HG03196 (cell line): ENCODE results near the gene CDH26.

ENCODE experiments used
- ATAC-seq: cut with Tn5 transposase; IDR thresholded peaks from one replicate; pipeline ENCODE4 v1.9.1; 2021; ENCODE audit not compliant: unreplicated experiment

Gene CDH26

DNA sequence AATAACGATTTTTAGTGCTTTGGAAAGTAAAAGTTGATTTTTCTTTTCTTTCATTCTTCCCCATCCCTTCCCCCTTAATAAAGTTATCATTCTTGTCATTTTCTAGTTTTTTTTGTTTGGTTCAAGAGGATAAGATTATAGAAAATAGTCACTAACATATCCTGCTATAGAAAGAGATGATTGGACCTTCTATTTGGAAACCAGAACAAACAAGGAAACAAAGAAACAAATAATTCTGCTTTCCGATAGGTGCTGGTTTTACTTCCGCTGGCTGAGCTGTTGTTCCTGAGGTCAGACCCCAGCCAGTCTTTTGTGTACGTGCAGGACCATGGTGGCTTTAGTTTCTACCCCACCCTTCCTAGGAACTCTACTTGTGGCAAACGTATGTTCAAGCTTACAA, at the start of gene CDH26:
TSS of gene CDH26 (plus strand) at position 301 of the 400 bp plus-strand sequence. CDS start 304 bp downstream, outside the sequence.
- no peak for ATAC-seq

DNA sequence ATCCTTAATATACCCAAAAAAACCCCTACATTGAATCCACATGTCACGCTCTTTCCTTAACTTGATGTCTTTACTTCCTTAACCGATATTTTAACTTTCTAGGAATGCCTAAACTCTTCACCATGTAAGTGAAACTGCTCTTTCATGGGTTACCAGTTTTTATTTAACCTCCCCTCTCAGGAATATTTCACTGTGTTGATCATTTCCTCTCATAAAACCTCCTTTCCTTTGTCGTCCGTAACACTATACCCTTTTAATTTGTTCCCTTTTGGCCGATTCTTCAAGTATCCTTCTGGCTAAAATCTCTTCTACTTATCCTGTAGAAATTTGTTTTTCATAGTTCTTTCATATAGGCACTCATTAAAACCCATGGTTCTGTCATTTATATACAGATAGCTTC, 49.4 kb upstream of the CDH26 start:
- ATAC-seq = no peak

DNA sequence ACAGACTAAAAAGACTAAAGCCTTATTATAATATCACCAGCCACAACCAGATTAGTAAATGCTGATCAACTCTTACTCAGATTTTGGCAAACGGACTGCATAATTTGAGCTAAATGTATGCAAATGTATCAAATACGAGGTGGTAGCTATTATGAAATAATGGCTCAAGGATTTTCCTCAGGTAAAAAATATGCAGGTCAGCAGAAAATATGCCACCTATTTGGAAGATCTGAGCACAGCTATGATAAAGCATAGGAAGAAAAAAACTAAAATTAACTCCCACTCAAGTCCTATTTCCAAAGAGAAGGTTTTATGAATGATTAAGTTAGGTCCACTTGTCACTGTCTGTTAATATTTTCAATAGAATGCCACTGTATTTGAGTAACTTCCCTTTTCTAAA, 47.2 kb upstream of the CDH26 start:
- ATAC-seq = no peak

DNA sequence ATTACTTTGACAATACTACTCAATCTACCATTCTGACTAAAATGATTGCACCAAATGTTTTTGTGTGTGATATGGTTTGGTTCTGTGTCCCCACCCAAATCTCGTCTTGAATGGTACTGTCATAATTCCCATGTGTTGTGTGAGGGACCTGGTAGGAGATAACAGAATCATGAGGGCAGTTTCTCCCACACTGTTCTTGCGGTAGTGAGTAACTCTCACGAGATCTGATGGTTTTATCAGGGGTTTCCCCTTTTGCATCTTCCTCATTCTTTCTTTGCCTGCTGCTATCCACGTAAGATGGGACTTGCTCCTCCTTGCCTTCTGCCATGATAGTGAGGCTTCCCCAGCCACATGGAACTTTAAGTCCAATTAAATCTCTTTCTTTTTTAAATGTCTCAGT, 45.6 kb upstream of the CDH26 start:
- no peak for ATAC-seq

DNA sequence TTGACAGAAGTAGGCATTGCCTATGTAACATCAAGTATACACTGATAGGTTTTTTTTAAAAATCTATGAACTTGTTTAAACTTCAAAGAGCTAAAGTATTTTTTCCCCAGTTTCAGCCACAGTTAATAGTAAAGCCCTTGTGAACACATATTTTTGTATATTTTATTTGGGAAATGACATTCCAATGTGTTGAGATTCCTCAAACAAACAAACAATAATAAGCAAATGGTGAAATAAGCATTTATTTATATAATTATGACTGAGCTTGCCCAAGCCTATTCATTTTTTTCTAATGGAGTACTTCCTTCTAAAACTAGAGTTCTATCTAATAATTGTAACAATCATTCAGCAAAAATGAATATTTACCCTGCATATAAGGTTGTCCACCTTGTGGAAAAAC, 37.3 kb upstream of the CDH26 start:
- ATAC-seq = no peak

DNA sequence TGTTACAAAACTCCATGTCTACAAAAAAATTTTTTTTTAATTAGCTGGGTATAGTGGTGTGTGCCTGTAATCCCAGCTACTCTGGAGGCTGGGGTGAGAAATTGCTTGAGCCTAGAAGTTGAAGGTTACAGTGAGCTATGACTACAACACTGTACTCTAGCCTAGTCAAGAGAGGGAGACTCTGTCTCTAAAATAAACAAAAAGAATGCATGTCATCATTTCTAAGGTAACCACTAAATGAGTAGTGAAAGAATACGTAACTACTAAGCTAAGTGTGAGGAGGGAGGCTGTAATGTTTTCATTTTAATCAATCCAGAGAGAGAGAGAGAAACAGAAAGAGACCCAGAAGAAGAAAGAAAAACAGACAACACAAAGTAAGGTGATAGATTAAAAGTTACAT, 34.7 kb upstream of the CDH26 start:
- ATAC-seq = no peak

DNA sequence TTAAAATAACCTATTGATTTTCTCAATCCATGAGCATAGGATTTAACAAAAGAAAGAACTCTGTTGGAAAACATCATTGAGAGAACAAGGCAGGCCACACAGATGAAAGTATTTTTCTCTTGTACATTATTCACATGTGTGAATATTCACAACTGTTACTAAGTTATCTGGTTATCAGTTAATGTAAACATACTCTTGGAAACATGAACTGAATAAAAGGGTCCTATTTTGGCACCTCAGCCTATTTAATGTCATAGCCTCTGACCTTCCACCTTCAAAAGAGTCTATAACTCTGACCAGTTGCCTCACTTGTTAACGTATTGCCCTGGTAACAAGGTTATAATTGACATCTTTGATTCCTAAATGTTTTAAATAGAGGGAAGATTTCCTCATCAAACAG, 32.9 kb upstream of the CDH26 start:
- ATAC-seq = no peak

DNA sequence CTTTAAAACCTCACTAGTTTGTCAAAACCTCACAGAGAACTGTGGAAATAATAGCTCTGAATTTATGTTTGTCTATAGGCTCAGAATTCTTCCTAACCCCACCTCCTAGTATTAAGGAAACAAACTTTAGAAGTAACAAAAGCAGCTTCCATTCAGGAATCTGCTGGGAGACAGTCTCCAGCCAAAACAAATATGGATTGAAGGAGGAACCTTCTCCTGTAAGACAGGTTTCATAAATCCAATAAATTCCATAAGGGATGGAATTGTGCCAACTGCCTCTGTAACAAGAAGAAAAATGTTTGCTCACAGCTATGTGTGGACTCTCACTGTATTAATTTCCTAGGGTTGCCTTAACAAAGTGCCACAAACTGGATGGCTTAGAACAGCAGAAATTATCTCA, 32.3 kb upstream of the CDH26 start:
- no peak for ATAC-seq

DNA sequence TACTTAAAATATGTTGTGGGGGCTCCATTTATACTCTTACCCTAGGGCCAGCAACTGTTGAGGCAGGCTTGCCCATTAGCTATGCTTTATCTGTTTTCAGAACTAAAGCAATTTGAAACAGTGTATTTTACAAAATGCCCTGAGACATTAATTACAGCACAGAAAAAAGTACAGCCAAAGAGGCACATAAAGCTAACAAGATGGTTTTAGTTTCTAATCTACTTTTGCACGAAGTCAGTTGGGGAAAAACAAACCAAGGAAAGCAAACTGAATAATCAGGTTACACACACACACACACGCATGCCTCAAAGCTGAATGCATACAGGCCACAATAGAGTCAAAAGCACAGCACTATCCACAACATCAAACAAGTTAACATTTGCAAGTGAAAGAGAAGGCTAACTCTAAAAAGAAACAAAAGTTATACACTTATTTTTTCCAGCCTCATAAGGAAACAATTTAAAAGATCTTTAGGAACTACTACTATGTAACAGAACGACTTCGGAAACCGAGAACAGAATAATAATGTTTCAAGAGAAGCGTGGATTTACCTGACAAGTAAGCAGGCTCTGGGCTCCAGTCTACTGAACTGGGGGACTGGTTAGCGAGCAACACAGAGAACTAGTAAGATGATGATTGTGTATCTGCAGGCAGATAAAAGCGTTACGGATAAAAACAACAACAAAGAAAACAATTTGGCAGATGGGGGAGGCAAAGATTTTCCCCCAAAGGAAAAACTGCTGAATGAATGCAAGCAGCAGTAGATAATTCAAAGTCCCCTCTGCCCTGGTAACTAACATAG, 26.5 kb upstream of the CDH26 start:
- ATAC-seq = no peak

DNA sequence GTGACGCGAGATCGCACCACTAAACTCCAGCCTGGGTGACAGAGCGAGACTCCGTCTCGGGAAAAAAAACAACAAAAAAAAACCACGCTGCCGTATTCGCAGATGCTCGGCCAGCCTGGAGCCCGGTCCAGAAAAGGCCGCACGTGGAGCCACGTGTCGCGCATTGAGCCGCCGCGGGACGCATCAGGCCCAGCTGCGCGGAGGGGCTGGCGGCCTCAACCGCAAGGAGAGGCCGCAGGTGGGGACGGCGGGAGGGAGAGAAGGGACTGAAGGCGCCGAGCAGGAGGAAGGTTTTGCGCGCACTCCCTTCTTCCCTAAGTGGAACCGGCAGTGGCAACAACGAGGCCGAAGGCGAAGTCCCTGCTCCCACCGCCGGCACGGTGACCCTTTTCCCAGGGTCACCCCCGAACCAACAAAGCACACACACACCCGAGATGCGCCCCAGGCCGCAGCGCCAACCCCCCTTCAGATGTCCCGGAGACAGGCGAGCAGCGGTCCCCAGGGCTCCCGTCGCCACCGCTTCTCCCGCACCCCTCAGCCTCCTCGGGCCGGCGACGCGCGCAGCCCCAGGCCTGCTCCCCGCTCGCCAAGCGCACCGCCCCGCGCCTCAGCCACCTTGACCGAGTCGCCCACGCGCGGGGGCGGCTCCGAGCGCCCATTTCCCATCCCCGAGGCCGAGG, 25.5 kb upstream of the CDH26 start:
- no peak for ATAC-seq

DNA sequence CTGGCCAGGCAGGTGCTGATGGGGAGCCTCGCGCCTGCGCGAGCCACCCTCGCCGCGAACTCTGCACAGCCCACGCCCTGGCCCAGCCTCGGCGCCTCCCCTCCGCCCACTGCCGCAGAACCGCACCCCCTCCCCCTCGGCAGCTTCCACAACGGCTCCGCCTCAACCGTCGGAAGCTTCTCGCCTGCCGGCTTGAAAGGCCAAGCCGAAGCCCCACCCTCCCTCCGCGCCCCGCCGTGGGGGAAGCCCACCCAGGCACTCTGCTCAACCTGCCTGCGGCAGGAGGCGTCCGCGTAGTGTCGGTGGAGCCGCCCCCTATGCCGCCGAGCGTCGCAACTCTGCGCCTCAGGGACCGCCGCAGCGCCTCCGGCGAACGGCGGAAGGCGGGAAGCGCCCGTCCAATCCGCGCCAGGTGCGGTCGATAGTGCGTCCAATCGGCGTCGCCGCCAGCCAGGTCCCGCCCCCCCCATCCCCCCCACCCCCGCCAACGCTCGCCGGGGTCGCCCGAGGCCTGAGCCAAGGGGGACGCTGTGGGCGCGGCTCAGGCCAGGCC, 24.9 kb upstream of the CDH26 start, which contains the start of gene SYCP2:
TSS of gene SYCP2 (minus strand) at position 342 of the 553 bp plus-strand sequence. CDS start 11,224 bp downstream, outside the sequence.
- no peak for ATAC-seq

DNA sequence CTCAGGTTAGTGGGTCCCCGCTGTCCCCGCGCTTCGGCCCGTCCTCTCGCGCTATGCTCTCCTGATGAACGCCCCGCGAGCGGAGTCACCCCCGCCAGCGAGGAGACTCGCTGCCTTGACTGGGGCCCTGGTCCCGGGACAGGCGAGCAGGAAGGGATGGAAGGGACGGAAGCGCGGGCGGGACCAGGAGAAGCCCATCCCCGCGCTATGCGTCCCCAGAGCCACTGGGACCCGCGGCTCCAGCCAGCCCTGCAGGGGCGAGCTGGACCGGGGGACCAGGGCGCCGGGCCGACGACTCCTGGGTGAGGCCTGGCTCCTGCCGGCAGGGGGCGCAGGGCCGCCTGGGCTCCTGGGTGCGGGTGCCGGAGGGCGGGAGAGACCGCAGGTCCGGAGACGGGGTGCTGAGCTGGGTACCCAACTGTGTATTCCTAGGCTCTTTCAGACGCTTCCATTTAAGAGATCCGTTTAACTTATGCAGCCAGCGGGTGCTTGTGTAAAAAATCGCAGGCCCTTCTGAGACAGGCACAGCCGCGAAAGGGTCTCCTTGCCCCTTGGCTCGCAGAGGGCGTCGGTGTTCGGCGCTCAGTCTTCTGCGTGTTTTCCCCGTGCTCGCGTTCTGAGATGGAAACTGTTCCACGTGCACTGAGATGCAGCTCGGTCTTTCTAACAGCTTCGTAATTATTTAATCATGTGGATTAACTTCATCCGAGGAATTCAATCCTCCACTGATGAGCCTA, 24.2 kb upstream of the CDH26 start:
- ATAC-seq = peak; percentile 82

DNA sequence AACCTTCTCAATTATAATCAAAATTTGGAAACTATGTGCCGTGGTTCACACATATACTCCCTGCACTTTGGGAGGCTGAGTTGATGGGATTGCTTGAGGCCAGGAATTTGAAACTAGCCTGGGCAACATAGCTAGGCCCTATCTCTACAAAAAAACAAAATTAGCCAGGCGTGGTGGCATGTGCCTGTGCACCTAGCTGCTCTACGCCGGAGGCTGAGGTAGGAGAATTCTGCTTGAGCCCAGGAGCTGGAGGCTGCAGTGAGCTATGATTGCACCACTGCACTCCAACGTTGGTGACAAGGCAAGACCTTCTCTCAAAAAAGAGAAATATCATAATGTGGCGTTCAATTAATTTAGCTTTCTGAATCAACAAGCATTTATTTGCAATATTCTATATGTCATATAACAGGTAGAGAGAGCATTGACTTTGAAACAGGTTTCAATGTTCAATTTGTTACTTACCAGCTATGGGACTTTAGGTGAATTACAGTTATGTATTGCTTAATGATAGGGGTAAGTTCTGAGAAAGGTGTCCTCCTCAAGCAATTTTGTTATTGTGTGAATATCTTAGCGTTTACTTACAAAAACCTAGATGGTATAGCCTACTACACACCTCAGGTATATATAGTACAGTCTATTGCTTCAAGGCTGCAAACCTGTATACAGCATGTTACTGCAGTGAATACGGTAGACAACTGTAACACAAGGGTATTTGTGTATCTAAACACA, 22.6 kb upstream of the CDH26 start:
- ATAC-seq = no peak

DNA sequence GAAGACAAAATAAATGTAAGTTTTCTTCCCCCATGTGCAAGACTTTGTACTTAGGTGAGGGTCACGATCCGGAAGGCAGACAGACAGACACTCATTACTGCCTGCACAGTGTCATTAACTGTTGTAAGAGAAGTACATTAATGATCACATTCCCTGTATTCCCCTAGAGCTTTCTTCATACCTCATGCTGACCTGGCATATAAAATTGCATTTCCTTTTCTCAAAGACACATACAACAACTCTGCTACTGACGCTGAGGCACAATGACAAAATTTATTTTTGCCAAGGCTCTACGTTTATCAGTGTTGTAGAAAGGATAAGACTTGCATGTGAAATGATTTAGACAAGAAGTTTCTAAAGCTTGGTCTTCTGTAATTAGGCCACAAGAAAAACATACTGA, 21.8 kb upstream of the CDH26 start:
- ATAC-seq = no peak

DNA sequence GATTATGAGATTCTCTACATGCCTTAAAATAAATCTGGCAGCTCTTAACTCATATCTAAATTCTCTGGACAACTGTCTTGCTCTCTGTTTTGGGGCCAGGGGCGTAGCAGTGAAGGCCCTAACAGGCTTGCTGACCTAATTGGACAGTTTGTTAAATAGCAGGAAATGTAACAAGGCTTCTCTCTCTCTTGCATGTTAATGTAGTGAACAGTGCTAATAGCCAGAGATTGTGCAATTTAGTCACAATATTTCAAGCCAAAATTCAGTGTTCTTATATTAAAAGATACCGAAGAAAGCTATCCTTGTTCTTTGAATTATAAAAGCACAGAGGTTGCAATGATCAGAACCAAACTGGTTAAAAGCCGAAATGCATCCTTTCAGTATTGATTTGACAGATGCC, 21.1 kb upstream of the CDH26 start:
- ATAC-seq = no peak

DNA sequence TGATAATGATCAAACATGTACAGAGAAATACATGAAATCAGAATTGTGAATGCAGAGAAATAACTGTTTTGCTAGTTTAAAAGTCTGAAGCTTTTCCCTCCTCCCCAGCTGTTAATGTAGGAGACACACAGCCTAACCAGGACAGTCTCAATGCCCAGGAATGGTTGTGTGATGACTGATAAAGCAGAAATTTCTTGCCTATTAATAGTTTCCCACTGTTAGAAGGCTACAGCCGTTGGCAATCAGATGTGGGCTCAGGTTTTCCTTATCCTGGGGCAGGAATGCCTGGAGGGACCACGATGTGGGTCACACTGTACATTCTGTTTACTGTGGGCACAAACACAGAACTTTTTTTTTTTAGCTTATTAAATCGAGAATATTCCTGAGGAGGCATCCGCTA, 20.0 kb upstream of the CDH26 start:
- ATAC-seq = no peak

DNA sequence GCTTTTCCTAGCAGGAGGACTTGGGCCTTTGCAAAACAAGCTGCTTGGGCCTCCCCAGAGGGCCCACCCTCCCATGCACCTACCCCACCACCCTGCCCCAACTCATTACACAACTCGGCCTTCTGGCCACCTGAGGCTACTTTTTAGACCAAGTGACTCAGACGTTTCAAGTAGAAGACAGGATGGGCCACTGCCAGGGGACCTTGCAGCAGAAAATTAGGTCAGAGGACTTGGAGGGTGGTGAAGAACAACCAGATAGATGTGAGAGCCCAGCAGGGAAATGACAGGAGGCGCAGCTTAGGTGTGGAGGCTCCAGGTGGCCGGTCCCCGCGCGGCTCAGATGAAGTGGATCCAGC, 19.5 kb upstream of the CDH26 start:
- ATAC-seq = no peak

DNA sequence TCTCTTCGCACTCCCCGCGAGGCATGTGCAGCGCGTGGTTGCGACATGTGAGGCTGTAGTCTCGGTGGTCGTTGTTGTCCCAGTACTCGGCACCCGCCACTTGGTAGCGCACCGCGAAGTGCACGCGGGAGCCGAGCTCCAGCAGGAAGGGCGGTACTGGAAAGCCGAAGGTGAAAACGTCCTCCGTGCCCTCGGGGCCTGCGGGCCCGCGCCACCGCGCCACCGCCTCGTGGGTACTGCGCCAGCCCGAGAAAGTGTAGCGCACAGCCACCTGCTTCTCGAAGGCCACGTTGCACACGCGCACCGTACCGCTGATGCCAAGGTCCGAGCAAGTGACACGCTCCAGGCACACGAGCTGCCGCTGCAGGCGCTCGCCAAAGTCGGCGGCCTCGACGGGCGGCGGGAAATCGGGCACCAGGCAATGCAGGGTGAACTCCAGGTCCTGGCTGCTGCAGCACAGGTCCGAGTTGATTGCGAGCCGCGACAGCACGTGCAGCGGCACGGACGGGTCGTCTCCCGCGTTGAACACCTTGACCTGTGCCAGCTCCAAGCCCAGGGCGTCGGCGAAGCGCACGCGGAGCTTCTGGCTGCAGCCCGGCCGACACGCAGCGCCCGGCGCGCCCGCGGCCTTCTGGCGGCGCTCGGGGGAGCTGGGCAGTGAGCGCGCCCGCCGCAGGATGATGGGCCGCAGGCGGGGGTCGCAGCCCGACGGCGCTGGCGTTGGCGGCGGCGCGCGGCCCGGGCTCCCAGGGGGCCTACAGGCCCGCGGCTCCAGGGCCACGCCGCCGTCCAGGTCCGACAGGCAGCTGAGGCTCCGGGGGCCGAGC, 19.0 kb upstream of the CDH26 start:
- peak; percentile 26 for ATAC-seq

DNA sequence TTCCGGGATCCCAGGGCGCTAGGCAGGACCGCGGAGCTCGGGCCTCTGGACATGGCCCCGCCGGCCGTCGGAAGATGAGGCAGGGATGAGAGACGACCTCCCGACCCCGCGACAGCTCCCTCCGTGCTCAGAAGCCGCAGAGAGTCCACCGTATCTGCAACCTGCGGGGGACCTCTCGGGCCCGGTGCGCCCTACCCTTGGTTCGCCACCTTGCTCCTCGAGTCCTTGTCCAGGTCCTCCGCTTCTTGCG, 18.4 kb upstream of the CDH26 start:
- peak; percentile 22 for ATAC-seq
